Upper lobe of right lung (tissue), 1 donor: ENCODE data around the gene PARD3B. TPM values are rescaled to one million over a fixed set of nuclear protein-coding genes. Genes with fewer than 3 reads are reported as not detected.

ENCODE experiments used
- ATAC-seq: fragments of 200-7000 bp; cut with Tn5 transposase; one replicate; pipeline ENCODE4 v1.9.1; 2020; ENCODE audit warnings: mild to moderate bottlenecking, moderate library complexity
- DNase-seq: peaks from one replicate; pipeline ENCODE4 v3.0.0-alpha.2; 2020
- H3K27ac ChIP-seq: fragments of 200-600 bp; one replicate; pipeline ENCODE4 v1.8.0; 2022
- H3K27me3 ChIP-seq: fragments of 200-600 bp; one replicate; pipeline ENCODE4 v1.8.0; 2022; ENCODE audit warnings: mild to moderate bottlenecking
- H3K36me3 ChIP-seq: fragments of 200-600 bp; one replicate; pipeline ENCODE4 v1.8.0; 2022
- H3K4me1 ChIP-seq: fragments of 200-600 bp; one replicate; pipeline ENCODE4 v1.8.0; 2022
- H3K4me3 ChIP-seq: fragments of 200-600 bp; one replicate; pipeline ENCODE4 v1.8.0; 2022; ENCODE audit warnings: mild to moderate bottlenecking
- H3K9me3 ChIP-seq: fragments of 200-600 bp; one replicate; pipeline ENCODE4 v1.8.0; 2022
- CTCF ChIP-seq: fragments of 200-600 bp; IDR thresholded peaks from one replicate; pipeline ENCODE4 v1.8.0; 2022; ENCODE audit warnings: antibody characterized with exemption
- intact Hi-C: fragments of 100-400 bp; cut with DNase I; formaldehyde crosslinking; loops from one replicate; pipeline ENCODE4 v1.11.0; 2022
- total RNA-seq: library from RNA; stranded (reverse); fragmentation: NEBNext Ultra II Directional; extraction: Animal tissue kit (Norgen Biotek cat#: 25700); gene quantifications from one replicate; pipeline ENCODE4 v1.2.1, GENCODE V29; 2021
- donor health status: DM: no; HTN: yes; CAD: no; lungs with severe emphysema.

PARD3B gene
- total RNA-seq, 1 donor from 2014 or later, result 32.5 TPM

- Histone ChIP-seq H3K4me1 (no peaks in the 10 kb centered on the region), H3K4me3 (no peak overlapping the region), H3K36me3 (no peaks in the 10 kb centered on the region), H3K9me3 (no peaks in the 10 kb centered on the region), H3K27me3 (no peaks in the 10 kb centered on the region), H3K27ac (no peak overlapping the region)
- intact Hi-C loops, result no loop called here
- DNase-seq (no peak), ATAC-seq (no peak)
- no peak for TF ChIP-seq CTCF
Observed at GRCh38 chr2:205232086-205232485, 686.8 kb downstream of the PARD3B start.

- TF ChIP-seq CTCF, result no peak
- no peak for ATAC-seq
Observed at GRCh38 chr2:205235434-205235833, 690.2 kb downstream of the PARD3B start.

GRCh38 chr2:205237524-205237923, 692.2 kb downstream of the PARD3B start:
- H3K9me3 ChIP-seq, result no peaks in the 10 kb centered on the region
- no peak overlapping the region for H3K4me3 ChIP-seq
- H3K27ac ChIP-seq, result no peak overlapping the region
- H3K36me3 ChIP-seq, result no peaks in the 10 kb centered on the region
- ATAC-seq, result no peak
- no peaks in the 10 kb centered on the region for H3K27me3 ChIP-seq
- intact Hi-C loops, result no loop called here
- no peaks in the 10 kb centered on the region for H3K4me1 ChIP-seq
- no peak for DNase-seq
- TF ChIP-seq CTCF, result no peak

More at GRCh38 chr2:205235434-205235833, 690.2 kb downstream of the PARD3B start:
- no peak overlapping the region for H3K27ac ChIP-seq
- no peaks in the 10 kb centered on the region for H3K27me3 ChIP-seq
- no peaks in the 10 kb centered on the region for H3K4me1 ChIP-seq
- no peaks in the 10 kb centered on the region for H3K9me3 ChIP-seq
- no peak overlapping the region for H3K4me3 ChIP-seq
- H3K36me3 ChIP-seq, result no peaks in the 10 kb centered on the region
- no peak for DNase-seq
- intact Hi-C loops, result no loop called here

- H3K4me1 ChIP-seq, result no peaks in the 10 kb centered on the region
- no peak for ATAC-seq
- H3K9me3 ChIP-seq, result no peaks in the 10 kb centered on the region
- H3K27me3 ChIP-seq, result no peaks in the 10 kb centered on the region
- H3K36me3 ChIP-seq, result no peaks in the 10 kb centered on the region
- no peak overlapping the region for H3K27ac ChIP-seq
- intact Hi-C loops, result no loop called here
- no peak overlapping the region for H3K4me3 ChIP-seq
- no peak for DNase-seq
- no peak for TF ChIP-seq CTCF
Observed at GRCh38 chr2:205245001-205245400, 699.7 kb downstream of the PARD3B start.

GRCh38 chr2:205245652-205246051, 700.4 kb downstream of the PARD3B start:
- H3K36me3 ChIP-seq, result no peaks in the 10 kb centered on the region
- TF ChIP-seq CTCF, result no peak

GRCh38 chr2:205259121-205259520, 713.8 kb downstream of the PARD3B start:
- Histone ChIP-seq H3K27me3 (no peaks in the 10 kb centered on the region), H3K36me3 (no peaks in the 10 kb centered on the region), H3K9me3 (no peaks in the 10 kb centered on the region), H3K4me3 (no peak overlapping the region), H3K4me1 (no peaks in the 10 kb centered on the region), H3K27ac (no peak overlapping the region)
- intact Hi-C loops, result no loop called here
- TF ChIP-seq CTCF, result no peak
- ATAC-seq (no peak), DNase-seq (no peak)

More at GRCh38 chr2:205245652-205246051, 700.4 kb downstream of the PARD3B start:
- H3K4me3 ChIP-seq, result no peak overlapping the region
- DNase-seq, result no peak
- H3K9me3 ChIP-seq, result no peaks in the 10 kb centered on the region
- no peaks in the 10 kb centered on the region for H3K4me1 ChIP-seq
- intact Hi-C loops, result no loop called here
- H3K27me3 ChIP-seq, result no peaks in the 10 kb centered on the region
- H3K27ac ChIP-seq, result no peak overlapping the region
- no peak for ATAC-seq
